HG03045 (cell line): ENCODE measurements around the gene HSD11B2.

Experiments
- ATAC-seq: cut with Tn5 transposase; IDR thresholded peaks from one replicate; pipeline ENCODE4 v1.9.1; 2021; ENCODE audit warnings: mild to moderate bottlenecking, moderate library complexity; ENCODE audit not compliant: unreplicated experiment

The HSD11B2 gene

DNA sequence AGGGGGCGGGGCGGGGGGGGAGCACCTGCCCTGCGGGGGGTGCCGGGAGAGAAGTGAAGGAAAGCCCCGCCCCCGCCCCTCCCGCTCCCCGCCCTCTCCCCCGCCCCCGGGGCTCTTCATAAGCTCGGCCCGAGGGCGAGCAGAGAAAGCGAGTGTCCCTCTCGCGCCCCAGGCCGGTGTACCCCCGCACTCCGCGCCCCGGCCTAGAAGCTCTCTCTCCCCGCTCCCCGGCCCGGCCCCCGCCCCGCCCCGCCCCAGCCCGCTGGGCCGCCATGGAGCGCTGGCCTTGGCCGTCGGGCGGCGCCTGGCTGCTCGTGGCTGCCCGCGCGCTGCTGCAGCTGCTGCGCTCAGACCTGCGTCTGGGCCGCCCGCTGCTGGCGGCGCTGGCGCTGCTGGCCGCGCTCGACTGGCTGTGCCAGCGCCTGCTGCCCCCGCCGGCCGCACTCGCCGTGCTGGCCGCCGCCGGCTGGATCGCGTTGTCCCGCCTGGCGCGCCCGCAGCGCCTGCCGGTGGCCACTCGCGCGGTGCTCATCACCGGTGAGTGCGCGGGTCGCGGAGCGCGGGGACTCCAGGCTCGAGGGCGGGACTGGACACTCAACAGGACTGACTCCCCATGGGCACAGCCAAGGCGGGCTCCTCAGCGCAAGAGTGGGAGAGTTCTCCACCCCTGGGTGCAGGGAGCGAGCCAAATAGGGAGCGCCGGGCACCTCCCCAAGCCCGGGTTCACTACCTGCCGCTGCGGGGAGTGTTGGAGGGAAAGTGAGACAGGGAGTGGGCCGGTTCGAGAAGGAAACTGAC lies at the start of gene HSD11B2:
HSD11B2 (plus strand) TSS at position 145 of the 798 bp plus-strand sequence; CDS start at position 273, 128 bp downstream.
- ATAC-seq, result no peak

DNA sequence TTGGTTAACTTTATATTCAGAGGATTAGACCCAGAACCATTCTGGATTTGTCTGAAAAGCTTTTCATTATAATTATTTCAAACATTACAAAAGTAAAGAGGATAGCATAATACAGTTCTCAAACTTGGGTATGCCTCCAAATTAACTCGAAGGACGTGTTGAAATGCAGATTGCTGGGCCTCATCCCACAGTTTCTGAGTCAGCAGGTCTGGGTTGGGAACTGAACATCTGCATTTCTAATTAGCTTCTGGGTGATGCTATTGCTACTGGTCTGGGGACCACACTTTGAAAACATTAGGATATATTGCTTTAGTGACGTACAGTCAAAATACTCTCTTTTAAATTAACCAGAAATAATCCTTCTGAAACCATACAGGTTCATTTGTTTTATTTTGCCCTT lies 47.6 kb upstream of the HSD11B2 start:
- ATAC-seq, result no peak

DNA sequence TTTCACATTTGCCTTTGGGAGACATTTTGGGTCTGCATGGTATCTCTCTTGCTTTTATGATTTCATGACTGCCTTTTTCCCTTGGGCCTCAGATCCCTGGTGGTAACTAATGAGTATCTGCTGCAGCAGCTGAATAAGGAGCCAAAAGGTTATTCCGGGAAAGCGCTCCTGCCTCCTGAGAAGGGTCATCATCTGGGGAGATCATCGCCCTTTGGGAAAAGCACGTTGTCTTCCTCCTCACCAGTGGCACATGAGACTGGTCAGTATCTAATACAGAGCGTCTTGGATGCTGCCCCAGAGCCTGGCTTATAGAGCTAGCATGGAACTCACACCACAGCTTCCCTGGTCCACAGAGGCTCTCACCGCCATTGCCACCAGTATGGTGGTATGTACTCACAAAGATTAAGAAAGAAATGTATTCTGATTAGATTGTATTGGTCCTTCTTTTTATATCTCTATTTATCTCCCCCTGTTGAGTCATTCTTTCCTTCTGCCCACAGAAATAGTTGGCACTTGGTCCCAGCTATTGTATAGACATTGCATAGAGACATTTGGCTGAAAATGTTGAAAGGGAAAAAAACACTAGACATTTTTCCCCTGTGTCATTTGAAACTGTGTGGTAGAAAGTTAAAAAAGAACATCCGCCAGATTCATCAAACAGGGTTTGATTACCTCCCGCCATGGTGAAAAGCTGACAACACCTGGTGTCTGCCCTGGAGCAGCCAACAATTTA lies 46.0 kb upstream of the HSD11B2 start:
- no peak for ATAC-seq

DNA sequence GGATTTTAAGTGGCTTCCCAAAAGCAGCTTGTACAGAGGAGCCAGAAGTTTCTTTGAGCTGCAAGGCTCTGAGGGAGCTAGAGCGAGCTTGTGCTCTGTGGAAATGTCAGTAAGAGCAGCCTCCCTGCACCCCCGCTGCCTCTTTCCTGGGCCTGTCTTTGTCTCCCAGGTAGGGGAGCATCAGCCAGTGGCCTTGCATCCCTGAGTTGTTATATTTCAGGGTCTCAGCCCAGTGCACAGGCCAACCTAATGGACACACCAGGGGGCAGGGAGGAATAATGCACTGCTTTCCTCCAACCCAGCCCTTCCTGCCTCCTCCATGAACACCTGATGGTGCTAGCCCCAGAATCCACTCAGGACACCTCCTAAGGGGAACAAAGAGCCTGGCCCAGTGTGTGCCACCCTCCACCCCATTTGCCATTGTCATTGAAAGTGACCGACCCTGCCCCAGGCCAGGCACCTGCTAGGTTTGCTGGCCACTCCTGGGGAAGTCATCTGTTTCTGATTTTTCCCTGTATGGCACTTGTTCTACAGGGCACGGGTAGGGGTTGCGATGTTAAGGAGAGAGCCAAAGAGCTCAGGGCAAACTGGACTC lies 44.0 kb upstream of the HSD11B2 start:
- no peak for ATAC-seq

DNA sequence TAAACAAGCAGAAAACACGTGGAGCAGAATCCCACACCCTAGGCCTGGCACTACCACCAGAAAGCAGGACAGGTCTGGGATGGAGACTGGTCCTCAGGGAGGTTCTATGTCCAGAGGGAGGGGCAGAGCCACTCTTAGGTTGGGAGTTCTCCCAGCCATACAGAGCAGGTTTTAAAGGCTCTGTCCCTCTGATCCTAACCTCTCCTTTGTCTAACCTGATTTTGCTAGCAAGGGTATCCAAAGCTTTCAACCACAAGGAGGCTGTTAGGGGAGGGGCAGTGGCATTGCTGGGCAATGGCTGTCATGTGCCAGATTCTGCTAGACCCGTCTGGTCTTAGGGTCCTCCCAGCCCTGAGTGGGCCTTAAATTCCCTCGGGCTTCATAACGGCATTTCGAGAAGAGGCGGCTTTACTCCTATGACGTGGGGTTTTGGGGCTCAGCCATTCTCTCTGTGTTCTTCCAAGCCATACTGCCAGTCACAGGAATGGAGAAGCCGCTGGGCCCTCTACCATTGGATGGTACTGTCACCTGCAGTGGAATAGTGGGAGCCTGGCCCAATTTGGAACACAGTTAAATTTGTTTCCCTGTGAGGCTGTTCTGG lies 43.3 kb upstream of the HSD11B2 start:
- ATAC-seq, result no peak

DNA sequence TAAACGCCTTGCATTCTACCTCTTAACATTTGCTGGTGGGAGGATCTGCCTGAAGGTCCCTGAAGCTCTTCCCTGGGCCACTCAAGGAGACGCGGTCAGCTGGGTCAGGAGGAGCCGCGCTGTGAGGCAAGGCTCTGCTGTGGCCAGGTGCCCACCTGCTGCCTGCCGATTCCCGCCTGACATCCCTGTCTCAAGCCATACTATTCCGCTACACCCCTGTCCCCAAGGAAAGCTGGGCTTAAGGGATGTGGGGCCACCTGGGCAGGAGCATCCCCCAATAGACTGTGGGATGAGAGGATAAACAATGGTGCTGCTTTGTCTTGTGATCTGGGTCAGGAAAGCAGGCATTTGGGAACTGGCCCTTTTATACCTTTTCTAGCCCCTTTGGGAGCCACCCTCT lies 42.7 kb upstream of the HSD11B2 start:
- no peak for ATAC-seq

DNA sequence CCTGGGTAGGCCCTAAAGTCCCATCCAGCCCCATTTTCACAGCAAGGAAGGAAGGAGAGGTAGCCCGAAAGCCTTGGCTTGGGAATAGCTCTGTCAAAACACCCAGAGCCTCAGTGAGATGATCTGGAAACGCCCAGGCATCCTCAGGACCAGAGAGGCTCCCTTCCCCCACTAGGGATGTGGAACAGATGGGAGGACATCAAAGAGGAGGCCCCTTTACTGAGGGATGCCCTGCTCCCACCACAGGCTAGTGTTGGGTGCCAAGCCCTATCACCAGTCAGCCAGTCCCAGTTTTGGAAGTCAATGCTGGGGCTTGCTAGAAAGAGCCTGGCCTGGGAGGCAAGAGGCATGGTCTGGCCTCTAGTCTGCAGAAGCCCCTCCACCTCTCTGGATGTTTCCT lies 42.3 kb upstream of the HSD11B2 start:
- no peak for ATAC-seq

DNA sequence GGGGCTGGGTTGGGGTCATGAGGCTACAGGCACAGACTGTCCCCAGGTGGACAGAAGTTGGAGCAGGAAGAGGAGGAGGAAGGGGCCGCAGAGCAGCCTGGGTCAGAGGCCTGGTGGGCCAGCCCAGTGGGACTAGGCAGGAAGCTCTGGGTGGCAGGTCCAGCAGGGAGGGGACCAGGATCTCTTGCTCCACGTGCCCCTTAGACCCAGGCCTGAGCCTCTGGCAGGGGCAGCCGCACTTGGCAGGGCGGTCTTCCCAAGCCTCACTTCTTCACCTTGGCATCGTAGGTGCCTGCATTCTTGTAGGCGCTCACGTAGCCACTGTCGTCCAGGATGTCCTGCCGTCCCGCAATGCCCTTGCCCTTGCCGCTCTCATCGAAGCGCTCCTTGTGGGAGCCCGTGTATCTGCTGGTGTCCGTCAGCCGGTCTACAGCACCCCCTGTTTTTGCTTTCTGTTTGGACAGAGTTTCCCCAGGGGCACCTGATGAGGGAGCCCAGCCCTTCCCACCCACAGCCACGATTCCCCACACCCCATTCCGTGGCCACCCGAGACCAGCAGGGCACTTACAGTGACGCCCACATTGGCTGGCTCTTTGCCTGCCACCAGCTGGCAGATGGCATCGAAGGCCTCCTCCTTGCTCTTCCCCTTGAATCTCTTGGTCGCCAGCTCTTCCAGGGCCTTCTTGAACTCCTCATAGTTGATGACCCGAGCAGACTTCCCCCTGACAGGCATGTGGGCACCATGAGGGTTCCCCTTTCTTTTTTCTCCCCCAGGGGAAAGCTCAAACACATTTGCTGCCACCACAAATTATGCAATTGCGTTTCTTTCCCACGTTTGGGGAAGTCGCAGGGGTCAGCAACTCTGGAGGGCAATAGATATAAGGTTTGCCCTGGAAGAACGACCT lies 40.8 kb upstream of the HSD11B2 start:
- no peak for ATAC-seq

DNA sequence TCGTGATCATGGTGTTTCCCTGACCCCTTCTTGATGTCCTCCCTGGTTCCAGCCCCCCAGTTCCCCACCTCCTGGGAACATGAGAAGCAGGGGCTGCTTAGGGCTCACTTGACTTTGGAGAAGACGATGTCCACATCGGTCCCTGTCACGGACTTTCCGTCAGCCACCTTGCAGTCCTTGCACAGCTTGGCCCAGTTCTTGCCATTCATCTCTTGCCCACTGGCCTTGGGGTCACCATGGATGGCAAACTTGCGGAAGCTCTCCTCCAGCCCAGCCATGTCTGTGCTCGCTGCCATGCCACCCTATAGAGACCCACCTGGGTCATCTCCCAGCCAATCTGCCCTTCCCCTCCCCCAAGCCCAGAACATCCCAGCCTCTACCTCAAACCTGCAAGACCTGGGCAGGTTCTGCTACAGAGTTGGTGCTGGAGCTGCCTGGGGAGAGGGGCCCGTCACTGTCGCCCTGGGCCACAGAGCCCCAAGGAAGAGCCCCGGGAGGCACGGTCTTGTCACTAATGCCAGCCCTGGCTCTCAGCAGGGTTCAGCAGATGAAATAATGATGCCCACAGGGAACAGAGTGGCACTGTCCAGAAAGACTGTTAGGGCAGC lies 40.0 kb upstream of the HSD11B2 start:
- ATAC-seq, result no peak

DNA sequence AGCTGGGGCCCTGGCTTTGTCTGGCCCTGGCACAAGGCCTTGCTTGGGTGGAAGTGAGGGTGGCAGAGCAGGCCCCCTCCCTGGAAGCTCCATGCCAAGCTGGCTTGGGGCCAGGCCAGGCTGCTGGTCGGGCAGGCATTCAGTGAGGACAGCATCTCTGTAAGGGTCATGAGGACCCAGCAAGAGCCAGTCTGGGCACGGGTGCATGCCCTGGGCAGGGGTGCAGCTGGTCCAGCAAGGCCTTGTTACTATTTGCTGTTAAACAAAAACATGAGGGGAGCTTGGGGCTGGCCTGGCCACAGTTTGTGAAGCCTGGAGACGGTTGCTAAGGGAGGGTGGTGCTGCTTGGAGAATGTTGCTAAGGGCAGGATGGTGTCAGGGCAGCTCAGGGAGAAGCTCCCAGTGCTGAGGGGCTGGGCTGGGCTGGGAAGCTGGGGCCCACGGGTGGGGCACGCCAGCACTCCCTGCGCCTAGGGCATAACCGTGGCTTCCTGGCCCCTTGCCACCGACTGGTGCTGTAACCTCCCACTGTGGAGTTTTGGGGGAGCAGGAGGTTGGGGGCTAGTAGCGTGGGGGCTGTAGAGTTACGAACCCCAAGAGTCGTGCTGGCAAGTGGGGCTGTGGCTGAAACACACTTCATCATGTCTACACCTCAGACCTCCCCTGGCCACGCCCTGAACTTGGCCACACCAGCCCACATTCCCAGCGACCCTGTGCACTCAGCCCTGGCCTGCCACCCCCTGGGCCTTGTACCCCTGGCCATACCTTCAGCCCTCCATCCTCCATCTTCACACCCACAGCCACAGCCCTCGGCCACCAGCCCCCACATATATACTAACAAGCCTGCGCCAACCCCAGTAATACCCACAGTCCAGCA lies 39.3 kb upstream of the HSD11B2 start:
- no peak for ATAC-seq

DNA sequence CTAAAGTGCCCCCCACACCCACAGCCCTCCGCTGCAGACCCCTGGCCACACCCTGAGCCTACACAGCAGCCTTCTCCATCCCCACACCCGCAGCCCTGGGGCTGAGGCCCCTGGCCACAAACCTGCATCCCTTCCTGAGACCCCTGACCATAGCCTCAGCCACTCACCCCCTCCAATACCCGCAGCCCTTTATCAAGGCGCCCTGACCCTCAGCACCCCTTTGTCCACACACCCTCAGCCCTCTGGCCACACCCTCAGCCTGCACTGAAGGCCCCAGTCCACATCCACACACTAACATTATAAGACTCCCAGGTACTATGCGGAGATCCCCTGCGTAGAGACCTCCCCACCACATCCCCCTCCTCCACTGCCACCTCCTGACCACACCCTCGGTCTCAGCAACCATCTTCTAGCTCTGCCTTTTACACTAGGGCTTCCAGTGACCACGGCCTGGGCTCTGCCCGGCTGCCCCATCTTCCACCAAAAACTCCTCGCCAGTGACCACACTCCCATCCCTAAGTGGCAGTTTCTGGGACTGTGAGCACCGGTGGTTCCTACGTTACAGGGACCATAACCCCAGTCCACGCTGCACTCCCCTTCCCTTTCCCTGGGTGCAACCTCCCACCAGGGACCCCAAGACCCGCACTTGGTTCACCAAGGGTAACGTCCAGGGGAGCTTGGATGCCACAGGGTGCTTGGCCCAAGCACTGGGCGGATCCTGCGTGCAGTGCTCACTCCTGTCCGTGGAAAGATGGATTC lies 38.4 kb upstream of the HSD11B2 start:
- no peak for ATAC-seq

DNA sequence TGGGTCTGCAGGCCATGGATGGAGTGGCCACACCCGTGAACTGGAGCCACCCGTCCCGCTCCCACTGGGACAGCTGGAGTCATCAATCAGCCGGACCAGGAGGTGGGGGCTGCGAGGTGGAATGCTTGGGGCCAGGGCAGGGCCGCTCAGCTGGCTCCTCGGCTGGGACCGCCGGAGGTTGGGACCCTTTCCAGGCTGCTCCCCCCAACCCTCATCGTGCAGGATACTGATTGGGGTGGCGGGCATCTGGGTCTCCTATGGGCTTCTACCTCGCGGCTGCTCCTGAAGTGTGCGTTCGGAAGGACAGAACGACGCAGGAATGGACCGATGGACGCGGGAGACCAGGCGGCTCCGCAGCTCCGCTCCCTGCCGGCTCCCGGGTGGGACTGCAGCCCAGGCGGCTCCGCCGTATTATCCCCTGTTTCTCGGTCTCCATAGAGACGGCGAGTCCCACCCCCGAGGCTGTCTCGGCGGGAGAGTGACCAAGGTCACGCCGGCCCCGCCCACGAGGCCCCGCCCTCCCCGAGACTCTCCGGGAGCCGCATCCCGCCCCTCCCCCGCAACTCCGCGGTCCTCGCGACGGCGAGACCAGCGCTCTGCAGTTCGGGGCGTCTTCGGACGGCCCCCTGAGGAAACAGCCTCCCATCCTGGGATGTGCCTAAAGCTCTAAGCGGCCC lies 37.7 kb upstream of the HSD11B2 start, which contains the start of gene TPPP3:
TPPP3 (minus strand) TSS at position 388 of the 677 bp plus-strand sequence. CDS start 2,387 bp downstream, outside the sequence.
- no peak for ATAC-seq

DNA sequence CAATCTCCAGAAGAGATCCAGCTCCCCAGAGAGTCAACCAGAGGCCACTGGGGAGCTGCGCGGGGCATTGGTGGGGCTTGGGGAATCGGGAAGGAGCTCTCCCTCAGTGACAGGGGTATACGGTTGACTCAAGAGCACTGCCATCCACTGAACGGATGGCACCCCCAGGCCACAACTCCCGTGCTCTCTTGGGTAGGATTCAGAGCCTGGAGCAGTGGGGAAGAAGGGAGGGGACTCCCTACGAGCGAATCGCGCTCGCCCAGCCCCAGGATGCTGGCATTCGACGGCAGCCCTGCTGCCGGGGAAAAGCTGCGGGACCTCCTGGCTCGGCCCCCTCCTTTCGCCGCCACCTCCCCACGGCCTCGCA lies 37.1 kb upstream of the HSD11B2 start:
- ATAC-seq, result no peak

DNA sequence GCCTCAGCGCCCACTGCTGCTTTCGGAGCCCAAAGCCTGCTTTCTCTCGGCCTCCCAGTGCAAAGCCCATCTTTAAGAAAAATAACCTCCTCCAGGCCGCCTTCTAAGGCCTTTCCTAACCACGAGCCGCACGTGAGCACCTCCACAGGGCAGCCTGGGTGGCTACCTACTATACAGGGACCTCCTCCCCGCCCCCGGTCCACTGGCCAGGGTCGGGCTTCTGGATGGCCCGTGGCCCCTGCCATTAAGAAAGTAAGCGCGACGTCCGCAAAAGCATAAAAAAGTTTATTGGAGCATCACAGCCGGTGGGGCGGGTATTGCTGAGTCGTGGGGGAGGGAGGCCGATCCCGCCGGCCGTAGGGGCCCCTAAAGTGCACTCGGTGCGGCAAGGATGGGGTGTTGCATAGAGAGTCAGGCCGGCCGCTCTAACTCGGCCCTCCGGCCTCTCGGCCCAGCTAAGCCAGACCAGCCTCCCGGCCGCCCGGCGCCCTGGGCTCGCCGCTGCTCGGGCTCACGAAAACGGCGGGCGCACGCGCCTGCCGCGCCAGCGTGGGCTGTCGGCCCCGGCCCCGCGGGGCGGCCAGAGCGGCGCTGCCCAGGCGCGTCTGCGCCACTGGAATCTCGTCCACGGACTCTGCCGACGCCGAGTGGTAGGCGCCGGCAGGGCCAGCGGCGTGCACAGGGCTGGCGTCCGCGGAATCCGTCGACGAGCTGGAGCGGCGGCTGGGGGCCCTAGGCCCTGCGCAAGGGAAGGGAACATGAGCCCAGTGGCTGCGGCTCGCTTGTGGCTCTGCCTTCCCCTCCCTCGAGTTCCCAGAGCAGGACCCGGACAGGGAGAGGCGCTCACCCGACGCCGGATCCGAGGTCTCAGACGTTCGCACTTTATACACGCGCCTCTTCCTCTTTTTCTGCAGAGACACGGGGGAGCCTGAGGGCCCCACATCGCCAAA lies 36.5 kb upstream of the HSD11B2 start:
- ATAC-seq, result no peak

DNA sequence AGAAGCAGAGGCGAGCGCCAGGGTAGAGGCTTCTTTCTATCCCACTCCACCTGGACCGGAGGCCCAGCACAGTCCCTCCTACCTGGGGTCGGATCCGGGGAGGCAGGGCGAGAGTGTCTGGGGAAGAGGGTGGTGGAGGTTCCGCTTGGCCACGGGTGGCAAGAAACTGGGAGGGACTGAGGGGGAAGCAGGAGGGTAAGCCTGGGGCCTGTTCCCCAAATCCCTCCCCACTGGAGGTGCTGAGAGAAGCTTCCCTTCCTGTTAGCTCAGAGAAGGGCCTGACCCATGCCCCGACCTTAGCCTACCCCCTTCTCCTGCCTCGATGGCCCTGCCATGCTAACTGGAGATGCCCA lies 35.8 kb upstream of the HSD11B2 start:
- no peak for ATAC-seq

DNA sequence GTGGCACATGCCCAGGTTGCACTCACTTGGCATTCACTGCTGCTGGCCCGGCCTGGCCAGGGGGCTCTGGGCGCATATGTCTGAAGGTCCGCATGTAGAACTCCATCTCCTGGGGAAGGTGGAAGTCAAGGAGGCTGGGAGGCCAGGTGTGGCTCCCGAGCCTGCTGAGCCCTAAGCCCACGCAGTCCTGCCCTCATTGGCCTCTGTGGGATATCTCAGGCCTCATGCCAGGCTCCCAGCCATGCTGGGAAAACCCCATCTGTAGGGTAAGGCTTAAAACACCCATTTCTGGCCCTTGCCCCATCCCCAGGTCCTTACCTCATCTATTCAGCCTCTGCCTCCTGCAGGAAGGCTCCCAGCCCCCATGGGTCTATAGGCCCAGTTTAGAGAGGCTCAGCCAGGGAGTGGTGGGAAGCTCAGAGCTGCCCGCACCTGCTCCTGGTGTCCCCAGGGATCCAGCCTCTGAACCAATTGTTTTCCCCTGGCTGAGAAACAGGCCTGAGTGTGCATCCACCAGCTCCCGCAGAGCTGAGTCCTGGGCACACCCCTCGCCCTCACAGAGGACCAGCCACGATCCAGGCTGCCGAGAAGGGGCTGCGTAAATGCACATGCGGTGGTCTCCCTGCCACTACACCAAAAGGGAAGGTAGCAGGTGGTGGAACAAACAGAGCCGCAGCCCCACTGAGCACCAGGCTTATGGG lies 35.3 kb upstream of the HSD11B2 start:
- no peak for ATAC-seq
